Measurements from ENCODE around the gene UBR2. TPM values are rescaled to one million over a fixed set of nuclear protein-coding genes. Genes with fewer than 3 reads are reported as not detected.
A peak's percentile ranks its signal among the peaks of the same experiment; 100 is the strongest.

UBR2 gene
- total RNA-seq, 1 experiment from 2014 or later, result 13.0 TPM

- DNase-seq (ENCODE audit: low read depth), result no peak
These were observed 54.3 kb downstream of the UBR2 start for GRCh38 chr6:42618105-42618504.

- no peak for DNase-seq (ENCODE audit: low read depth)
These were observed 54.9 kb downstream of the UBR2 start for GRCh38 chr6:42618686-42619085.

- DNase-seq (ENCODE audit: low read depth), result no peak
These were observed 56.1 kb downstream of the UBR2 start for GRCh38 chr6:42619963-42620362.

GRCh38 chr6:42624601-42625000 lies 60.8 kb downstream of the UBR2 start:
- DNase-seq (ENCODE audit: low read depth), result no peak

GRCh38 chr6:42627044-42627443 lies 63.2 kb downstream of the UBR2 start:
- DNase-seq (ENCODE audit: low read depth), result no peak

GRCh38 chr6:42627674-42628073 lies 63.8 kb downstream of the UBR2 start:
- DNase-seq (ENCODE audit: low read depth), result peak; percentile 1

GRCh38 chr6:42628604-42629003 lies 64.8 kb downstream of the UBR2 start:
- DNase-seq (ENCODE audit: low read depth), result no peak

GRCh38 chr6:42629845-42630244 lies 66.0 kb downstream of the UBR2 start:
- no peak for DNase-seq (ENCODE audit: low read depth)

GRCh38 chr6:42637681-42638080 lies 73.9 kb downstream of the UBR2 start:
- no peak for DNase-seq (ENCODE audit: low read depth)

- DNase-seq (ENCODE audit: low read depth), result no peak
These were observed 79.0 kb downstream of the UBR2 start for GRCh38 chr6:42642794-42643193.

GRCh38 chr6:42644211-42644610 lies 80.4 kb downstream of the UBR2 start:
- no peak for DNase-seq (ENCODE audit: low read depth)

- DNase-seq (ENCODE audit: low read depth), result no peak
These were observed 88.4 kb downstream of the UBR2 start for GRCh38 chr6:42652024-42652746.

GRCh38 chr6:42653851-42654250 lies 90.0 kb downstream of the UBR2 start:
- no peak for DNase-seq (ENCODE audit: low read depth)

GRCh38 chr6:42659806-42660205 lies 96.0 kb downstream of the UBR2 start:
- DNase-seq (ENCODE audit: low read depth), result no peak

- DNase-seq (ENCODE audit: low read depth), result peak; percentile 74
These were observed 97.8 kb downstream of the UBR2 start for GRCh38 chr6:42661540-42662153.

GRCh38 chr6:42664718-42665117 lies 100.9 kb downstream of the UBR2 start:
- no peak for DNase-seq (ENCODE audit: low read depth)

GRCh38 chr6:42674368-42674767 lies 110.5 kb downstream of the UBR2 start:
- peak; percentile 12 for DNase-seq (ENCODE audit: low read depth)

GRCh38 chr6:42674780-42675179 lies 111.0 kb downstream of the UBR2 start:
- no peak for DNase-seq (ENCODE audit: low read depth)

GRCh38 chr6:42679358-42679757 lies 115.5 kb downstream of the UBR2 start:
- DNase-seq (ENCODE audit: low read depth), result no peak

- DNase-seq (ENCODE audit: low read depth), result no peak
These were observed 124.5 kb downstream of the UBR2 start for GRCh38 chr6:42688281-42688680.

- DNase-seq (ENCODE audit: low read depth), result no peak
These were observed 125.5 kb downstream of the UBR2 start for GRCh38 chr6:42689371-42689770.

GRCh38 chr6:42690151-42690702 lies 126.4 kb downstream of the UBR2 start:
- no peak for DNase-seq (ENCODE audit: low read depth)

GRCh38 chr6:42690872-42691271 lies 127.0 kb downstream of the UBR2 start:
- no peak for DNase-seq (ENCODE audit: low read depth)
